GM19099 (cell line): ENCODE results near the gene GLT1D1.

Experiments used
- POLR2A ChIP-seq: IDR thresholded peaks from 3 replicates; pipeline ENCODE4 v1.6.1; 2011; ENCODE audit warnings: low read depth; ENCODE audit not compliant: insufficient read length; ENCODE audit errors: extremely low read depth

GLT1D1 gene

GRCh38 chr12:128956755-128957154 is 103.5 kb downstream of the GLT1D1 start:
- no peak for TF ChIP-seq POLR2A

DNA sequence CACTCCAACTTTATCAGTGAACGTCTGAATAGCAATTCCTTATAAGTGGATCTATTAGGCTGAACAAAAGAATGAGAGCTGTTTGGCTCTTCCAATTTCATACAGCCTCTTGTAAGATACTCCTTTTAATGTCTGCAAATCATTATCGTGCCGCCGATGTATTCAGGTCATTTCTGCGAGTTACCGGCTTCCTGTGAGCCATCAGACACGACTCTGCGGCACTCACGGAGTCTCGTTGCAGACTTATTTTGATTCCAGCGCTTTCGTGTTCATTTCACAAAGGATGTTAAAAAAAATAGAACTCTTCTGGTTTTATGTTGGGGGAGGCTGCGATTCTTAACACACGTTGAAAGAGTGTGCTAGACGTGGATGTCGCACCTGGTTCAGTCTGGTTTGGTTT is 106.6 kb downstream of the GLT1D1 start:
- TF ChIP-seq POLR2A = no peak

GRCh38 chr12:128961308-128961902 is 108.1 kb downstream of the GLT1D1 start:
- no peak for TF ChIP-seq POLR2A

DNA sequence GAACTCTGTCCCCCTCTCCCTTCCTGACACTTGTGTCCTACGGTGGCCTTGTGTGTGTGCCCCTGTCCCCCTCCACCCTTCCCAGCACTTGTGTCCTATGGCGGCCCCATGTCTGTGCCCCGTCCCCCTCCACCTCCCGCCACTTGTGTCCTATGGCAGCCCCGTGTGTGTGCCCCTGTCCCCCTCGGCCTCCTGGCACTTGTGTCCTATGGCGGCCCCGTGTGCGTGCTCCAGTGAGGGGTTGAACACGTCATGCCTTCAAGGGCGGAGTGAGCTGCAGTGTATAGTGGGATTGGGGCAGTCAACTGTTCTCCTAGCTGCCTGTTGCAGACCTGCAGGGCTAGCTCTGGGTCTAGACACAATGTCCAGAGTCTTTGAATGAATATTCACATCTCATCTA is 108.7 kb downstream of the GLT1D1 start:
- TF ChIP-seq POLR2A = no peak

GRCh38 chr12:128966203-128966810 is 113.0 kb downstream of the GLT1D1 start:
- no peak for TF ChIP-seq POLR2A

DNA sequence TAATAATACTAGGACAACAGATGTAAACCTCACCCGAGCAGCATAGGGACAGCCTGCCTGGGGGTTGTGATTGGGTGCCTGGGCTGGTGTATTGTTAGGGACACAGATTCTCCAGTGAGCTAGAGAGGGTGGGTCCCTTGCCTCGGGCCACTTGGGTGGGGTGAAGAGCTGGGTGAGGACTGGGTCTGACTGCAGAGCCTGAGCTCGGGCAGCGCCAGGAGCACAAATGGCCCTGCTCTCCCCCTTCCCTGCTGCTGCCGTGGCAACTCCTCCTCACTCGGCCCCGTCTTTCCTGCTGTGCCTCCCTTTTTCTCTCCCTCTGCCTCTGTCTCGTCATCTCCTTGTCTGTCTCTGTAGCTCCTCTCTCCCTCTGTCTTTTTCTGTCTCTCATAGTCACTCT is 115.4 kb downstream of the GLT1D1 start:
- no peak for TF ChIP-seq POLR2A

- no peak for TF ChIP-seq POLR2A
These were observed 116.3 kb downstream of the GLT1D1 start for GRCh38 chr12:128969480-128970055.

GRCh38 chr12:128970110-128970509 is 116.8 kb downstream of the GLT1D1 start:
- no peak for TF ChIP-seq POLR2A

GRCh38 chr12:128970941-128971340 is 117.7 kb downstream of the GLT1D1 start:
- TF ChIP-seq POLR2A = no peak

- no peak for TF ChIP-seq POLR2A
These were observed 118.5 kb downstream of the GLT1D1 start for GRCh38 chr12:128971802-128972201.

DNA sequence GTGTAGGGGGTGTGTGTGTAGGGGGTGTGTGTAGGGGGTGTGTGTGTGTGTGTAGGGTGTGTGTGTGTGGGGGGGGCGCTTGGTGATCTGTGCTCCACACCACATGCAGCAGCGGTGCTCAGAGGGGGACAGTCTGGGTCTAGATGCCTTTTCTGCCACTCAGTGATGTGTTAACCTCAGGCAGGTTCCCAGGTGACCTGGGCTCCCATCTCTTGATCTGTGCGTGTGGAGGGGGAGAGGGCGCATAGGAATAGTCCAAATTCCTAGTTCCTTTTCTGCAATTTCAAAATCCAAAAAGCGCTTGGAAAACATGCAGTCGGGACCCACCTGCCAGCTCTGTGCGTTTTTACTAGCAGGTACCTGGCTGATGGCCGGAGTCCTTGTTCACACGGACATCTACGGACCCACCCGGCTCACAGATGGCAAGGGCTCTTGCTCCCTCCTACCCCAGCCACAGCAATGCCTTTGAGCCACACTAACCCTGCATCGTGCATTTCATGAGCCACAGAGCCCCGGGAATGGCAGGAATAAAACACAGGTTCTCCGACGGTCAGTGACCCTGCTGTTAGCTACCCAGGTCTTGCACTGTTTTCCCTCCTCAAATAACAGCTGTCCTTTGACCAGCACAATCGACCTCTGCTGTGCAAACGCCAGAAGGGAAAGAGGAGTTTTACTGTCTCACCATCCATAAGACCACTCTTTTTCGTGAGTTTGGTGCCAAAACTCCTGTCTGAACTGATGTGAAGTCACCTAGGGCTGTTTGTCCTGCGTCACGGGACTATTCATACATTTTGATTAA is 120.8 kb downstream of the GLT1D1 start:
- TF ChIP-seq POLR2A = no peak

DNA sequence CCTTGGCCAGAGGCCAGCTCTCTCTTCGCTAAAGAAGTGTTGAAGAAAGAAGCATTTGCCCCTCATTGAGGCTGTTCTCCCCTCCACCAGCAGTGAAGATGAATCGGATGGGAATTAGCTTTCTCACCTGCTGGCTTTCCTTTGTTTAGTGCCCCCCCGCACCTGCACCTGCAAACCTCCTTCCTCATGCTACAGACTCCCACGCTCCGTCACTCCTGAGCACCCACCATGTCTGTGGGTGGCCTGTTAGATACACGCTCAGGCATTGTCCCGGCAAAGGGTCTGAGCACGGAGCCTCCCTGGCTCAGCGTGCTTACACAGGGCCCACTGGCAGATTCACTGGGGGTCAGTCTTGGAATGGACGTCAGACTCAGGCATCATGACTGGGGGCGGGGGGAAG is 121.6 kb downstream of the GLT1D1 start:
- TF ChIP-seq POLR2A = no peak

- TF ChIP-seq POLR2A = no peak
These were observed 123.0 kb downstream of the GLT1D1 start for GRCh38 chr12:128976120-128976738.

DNA sequence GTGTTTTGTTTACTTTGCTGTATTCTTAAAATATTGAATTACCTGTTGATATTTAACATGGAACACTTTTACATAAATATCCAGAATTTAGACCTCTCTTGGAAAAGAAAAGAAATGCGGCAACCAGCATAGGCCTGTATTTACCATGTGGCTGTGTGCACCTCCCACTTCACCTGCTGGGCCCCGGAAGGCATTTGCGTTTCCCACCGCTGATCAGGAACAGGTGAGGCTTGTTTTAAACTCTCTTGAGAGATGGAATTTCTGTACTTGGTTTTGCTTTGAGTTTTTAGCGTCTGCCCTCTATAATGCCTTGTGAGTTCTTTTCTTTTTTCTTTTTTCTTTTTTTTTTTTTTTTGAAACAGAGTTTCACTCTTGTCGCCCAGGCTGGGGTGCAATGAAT is 124.2 kb downstream of the GLT1D1 start:
- TF ChIP-seq POLR2A = no peak

DNA sequence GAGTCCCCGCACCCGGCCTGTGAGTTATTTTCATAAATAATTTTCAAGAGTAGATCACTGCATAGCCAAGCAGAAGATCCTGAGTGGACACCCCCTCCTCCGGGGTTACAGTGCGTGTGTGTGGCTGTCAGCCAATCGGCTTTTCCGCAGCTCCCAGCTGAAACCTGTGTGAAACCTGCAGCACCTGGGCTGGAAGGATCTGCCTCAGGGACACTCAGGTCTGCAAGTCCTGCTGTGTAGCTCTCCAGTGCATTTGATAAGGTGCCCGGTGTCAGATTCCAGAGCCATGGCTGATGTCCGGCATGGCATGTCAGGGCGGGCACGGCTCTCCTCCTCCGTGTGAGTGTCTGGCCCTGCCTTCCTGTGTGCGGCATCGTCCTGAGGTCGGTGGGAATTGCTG is 124.8 kb downstream of the GLT1D1 start:
- no peak for TF ChIP-seq POLR2A
